GM19455 (cell line): ENCODE data around the gene ZNF831.

Experiments used
- ATAC-seq: cut with Tn5 transposase; IDR thresholded peaks from one replicate; pipeline ENCODE4 v1.9.1; 2021; ENCODE audit not compliant: unreplicated experiment

Gene ZNF831

GRCh38 chr20:59154317-59155013, 9.2 kb upstream of the ZNF831 start:
- no peak for ATAC-seq

GRCh38 chr20:59157064-59157463, 6.6 kb upstream of the ZNF831 start:
- ATAC-seq, result no peak

GRCh38 chr20:59157531-59157930, 6.1 kb upstream of the ZNF831 start:
- ATAC-seq, result no peak

- no peak for ATAC-seq
Measured at GRCh38 chr20:59157961-59158541, 5.6 kb upstream of the ZNF831 start.

- no peak for ATAC-seq
Measured at GRCh38 chr20:59158673-59159072, 4.9 kb upstream of the ZNF831 start.

GRCh38 chr20:59159091-59159490, 4.5 kb upstream of the ZNF831 start:
- ATAC-seq, result no peak

GRCh38 chr20:59159493-59160376, 3.9 kb upstream of the ZNF831 start:
- ATAC-seq, result no peak

- ATAC-seq, result no peak
Measured at GRCh38 chr20:59160389-59161115, 3.1 kb upstream of the ZNF831 start.

GRCh38 chr20:59161721-59162120, 1.9 kb upstream of the ZNF831 start:
- no peak for ATAC-seq

- no peak for ATAC-seq
Measured at GRCh38 chr20:59164686-59165391, 1.2 kb downstream of the ZNF831 start.

- ATAC-seq, result no peak
Measured at GRCh38 chr20:59165396-59165795, 1.8 kb downstream of the ZNF831 start.

- no peak for ATAC-seq
Measured at GRCh38 chr20:59165891-59166709, 2.5 kb downstream of the ZNF831 start.

- no peak for ATAC-seq
Measured at GRCh38 chr20:59170406-59171349, 7.1 kb downstream of the ZNF831 start.

- ATAC-seq, result no peak
Measured at GRCh38 chr20:59171986-59172385, 8.4 kb downstream of the ZNF831 start.

GRCh38 chr20:59173938-59174491, 10.4 kb downstream of the ZNF831 start:
- ATAC-seq, result no peak

- no peak for ATAC-seq
Measured at GRCh38 chr20:59175002-59175401, 11.4 kb downstream of the ZNF831 start.

GRCh38 chr20:59175861-59176260, 12.2 kb downstream of the ZNF831 start:
- no peak for ATAC-seq

- no peak for ATAC-seq
Measured at GRCh38 chr20:59176812-59177211, 13.2 kb downstream of the ZNF831 start.
